ENCODE data around the gene ACP7.

- TF ChIP-seq RFX5 (IDR thresholded peaks at IDR 0.05; ENCODE audit: borderline replicate concordance, low read depth, low read length), result no peak
- TF ChIP-seq RNF2 (IDR thresholded peaks at IDR 0.05; ENCODE audit: borderline replicate concordance, low read depth, low read length, missing control alignments, poor library complexity, severe bottlenecking), result no peak
- TF ChIP-seq RXRA (IDR thresholded peaks at IDR 0.05; ENCODE audit: insufficient read depth, low read depth, low read length), result no peak
- TF ChIP-seq EP300 (IDR thresholded peaks at IDR 0.05; ENCODE audit: borderline replicate concordance in 1 of 2, low read depth in 2 of 2, low read length in 2 of 2), result no peak
- TF ChIP-seq POLR2A (IDR thresholded peaks at IDR 0.05; ENCODE audit: control extremely low read depth in 1 of 2, low read depth in 2 of 2, low read length in 2 of 2), result no peak
- no peak for TF ChIP-seq EGR1 (IDR thresholded peaks at IDR 0.05; ENCODE audit: borderline replicate concordance, low read depth, low read length)
- TF ChIP-seq, protein P1, sequence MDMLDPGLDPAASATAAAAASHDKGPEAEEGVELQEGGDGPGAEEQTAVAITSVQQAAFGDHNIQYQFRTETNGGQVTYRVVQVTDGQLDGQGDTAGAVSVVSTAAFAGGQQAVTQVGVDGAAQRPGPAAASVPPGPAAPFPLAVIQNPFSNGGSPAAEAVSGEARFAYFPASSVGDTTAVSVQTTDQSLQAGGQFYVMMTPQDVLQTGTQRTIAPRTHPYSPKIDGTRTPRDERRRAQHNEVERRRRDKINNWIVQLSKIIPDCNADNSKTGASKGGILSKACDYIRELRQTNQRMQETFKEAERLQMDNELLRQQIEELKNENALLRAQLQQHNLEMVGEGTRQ (IDR thresholded peaks at IDR 0.05; ENCODE audit: low read length), result no peak
- TF ChIP-seq EZH2 (IDR thresholded peaks at IDR 0.05; ENCODE audit: low read depth, low read length, severe bottlenecking), result no peak
- no peak for TF ChIP-seq CHD2 (IDR thresholded peaks at IDR 0.05; ENCODE audit: low read length)
- TF ChIP-seq, protein P2, sequence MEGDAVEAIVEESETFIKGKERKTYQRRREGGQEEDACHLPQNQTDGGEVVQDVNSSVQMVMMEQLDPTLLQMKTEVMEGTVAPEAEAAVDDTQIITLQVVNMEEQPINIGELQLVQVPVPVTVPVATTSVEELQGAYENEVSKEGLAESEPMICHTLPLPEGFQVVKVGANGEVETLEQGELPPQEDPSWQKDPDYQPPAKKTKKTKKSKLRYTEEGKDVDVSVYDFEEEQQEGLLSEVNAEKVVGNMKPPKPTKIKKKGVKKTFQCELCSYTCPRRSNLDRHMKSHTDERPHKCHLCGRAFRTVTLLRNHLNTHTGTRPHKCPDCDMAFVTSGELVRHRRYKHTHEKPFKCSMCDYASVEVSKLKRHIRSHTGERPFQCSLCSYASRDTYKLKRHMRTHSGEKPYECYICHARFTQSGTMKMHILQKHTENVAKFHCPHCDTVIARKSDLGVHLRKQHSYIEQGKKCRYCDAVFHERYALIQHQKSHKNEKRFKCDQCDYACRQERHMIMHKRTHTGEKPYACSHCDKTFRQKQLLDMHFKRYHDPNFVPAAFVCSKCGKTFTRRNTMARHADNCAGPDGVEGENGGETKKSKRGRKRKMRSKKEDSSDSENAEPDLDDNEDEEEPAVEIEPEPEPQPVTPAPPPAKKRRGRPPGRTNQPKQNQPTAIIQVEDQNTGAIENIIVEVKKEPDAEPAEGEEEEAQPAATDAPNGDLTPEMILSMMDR (IDR thresholded peaks at IDR 0.05; ENCODE audit: control extremely low read depth in 1 of 3, insufficient read depth in 1 of 3, low read depth in 1 of 3, low read length in 3 of 3), result no peak
- TF ChIP-seq TAF1 (IDR thresholded peaks at IDR 0.05; ENCODE audit: low read depth, low read length), result no peak
- no peak for TF ChIP-seq CREB1 (IDR thresholded peaks at IDR 0.05)
- no peak for TF ChIP-seq HDAC2 (IDR thresholded peaks at IDR 0.05; ENCODE audit: borderline replicate concordance in 1 of 2, low read depth in 2 of 2, low read length in 2 of 2)
- no peak for TF ChIP-seq HDAC6 (IDR thresholded peaks at IDR 0.05; ENCODE audit: low read depth, low read length)
Observed at GRCh38 chr19:39054091-39054470, 30.1 kb upstream of the ACP7 start.
